HCT116 (cell line): ENCODE results near the gene SERAC1.

Experiments
- CEBPB ChIP-seq: IDR thresholded peaks from 2 replicates; pipeline ENCODE4 v1.6.1; 2012; ENCODE audit warnings: low read depth
- EZH2 ChIP-seq: fragments of 200-600 bp; sonication (generic); IDR thresholded peaks from 2 replicates; pipeline ENCODE4 v1.6.1; 2017; ENCODE audit warnings: antibody characterized with exemption, mixed run types
- EZH2phosphoT487 ChIP-seq: fragments of 200-600 bp; IDR thresholded peaks from 2 replicates; pipeline ENCODE4 v1.6.1; 2018; ENCODE audit warnings: antibody characterized with exemption, borderline replicate concordance
- MAX ChIP-seq: IDR thresholded peaks from 2 replicates; pipeline ENCODE4 v1.6.1; 2012
- POLR2A ChIP-seq: IDR thresholded peaks from 2 replicates; pipeline ENCODE4 v1.7.0; 2011; ENCODE audit warnings: borderline replicate concordance; ENCODE audit not compliant: insufficient read depth, insufficient read length; ENCODE audit errors: extremely low read depth
- RAD21 ChIP-seq: IDR thresholded peaks from 2 replicates; pipeline ENCODE4 v1.6.1; 2012; ENCODE audit warnings: low read depth, mild to moderate bottlenecking
- SRF ChIP-seq: IDR thresholded peaks from 2 replicates; pipeline ENCODE4 v1.6.1; 2012; ENCODE audit warnings: low read depth
- TCF7L2 ChIP-seq: IDR thresholded peaks from 2 replicates; pipeline ENCODE4 v1.7.0; 2011; ENCODE audit warnings: borderline replicate concordance, inconsistent platforms; ENCODE audit not compliant: insufficient read depth, insufficient read length; ENCODE audit errors: extremely low read depth
- YY1 ChIP-seq: IDR thresholded peaks from 2 replicates; pipeline ENCODE4 v1.6.1; 2011; ENCODE audit warnings: low read length, low read depth, moderate library complexity, mild to moderate bottlenecking; ENCODE audit not compliant: insufficient replicate concordance; ENCODE audit errors: extremely low read depth
- TF ChIP-seq, protein P1 (sequence below), 3 experiments: fragments of 200-600 bp in 1 of 3; sonication (generic) in 1 of 3; IDR thresholded peaks in 2 of 3; conservative IDR thresholded peaks in 1 of 3; 2 replicates each; pipeline ENCODE4 v1.5.1; 2012 to 2017; ENCODE audit warnings: low read depth in 2 of 3, low read length in 2 of 3, antibody characterized with exemption in 1 of 3, borderline replicate concordance in 1 of 3, control low read depth in 1 of 3, mild to moderate bottlenecking in 1 of 3, mixed read lengths in 1 of 3, mixed run types in 1 of 3, moderate library complexity in 1 of 3; ENCODE audit not compliant: insufficient read depth in 1 of 3
- TF ChIP-seq, protein P2 (sequence below): IDR thresholded peaks from 2 replicates; pipeline ENCODE4 v1.6.1; 2012; ENCODE audit warnings: low read depth
- TF ChIP-seq, protein P3 (sequence below): IDR thresholded peaks from 2 replicates; pipeline ENCODE4 v1.6.1; 2012

- TF ChIP-seq, protein P1, sequence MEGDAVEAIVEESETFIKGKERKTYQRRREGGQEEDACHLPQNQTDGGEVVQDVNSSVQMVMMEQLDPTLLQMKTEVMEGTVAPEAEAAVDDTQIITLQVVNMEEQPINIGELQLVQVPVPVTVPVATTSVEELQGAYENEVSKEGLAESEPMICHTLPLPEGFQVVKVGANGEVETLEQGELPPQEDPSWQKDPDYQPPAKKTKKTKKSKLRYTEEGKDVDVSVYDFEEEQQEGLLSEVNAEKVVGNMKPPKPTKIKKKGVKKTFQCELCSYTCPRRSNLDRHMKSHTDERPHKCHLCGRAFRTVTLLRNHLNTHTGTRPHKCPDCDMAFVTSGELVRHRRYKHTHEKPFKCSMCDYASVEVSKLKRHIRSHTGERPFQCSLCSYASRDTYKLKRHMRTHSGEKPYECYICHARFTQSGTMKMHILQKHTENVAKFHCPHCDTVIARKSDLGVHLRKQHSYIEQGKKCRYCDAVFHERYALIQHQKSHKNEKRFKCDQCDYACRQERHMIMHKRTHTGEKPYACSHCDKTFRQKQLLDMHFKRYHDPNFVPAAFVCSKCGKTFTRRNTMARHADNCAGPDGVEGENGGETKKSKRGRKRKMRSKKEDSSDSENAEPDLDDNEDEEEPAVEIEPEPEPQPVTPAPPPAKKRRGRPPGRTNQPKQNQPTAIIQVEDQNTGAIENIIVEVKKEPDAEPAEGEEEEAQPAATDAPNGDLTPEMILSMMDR (IDR thresholded peaks at IDR 0.05 in 2 of 3, conservative IDR thresholded peaks at IDR 0.05 in 1 of 3; ENCODE audit: borderline replicate concordance in 1 of 3, insufficient read depth in 1 of 3, low read depth in 2 of 3, low read length in 2 of 3), result no peak
- no peak for TF ChIP-seq MAX
- no peak for TF ChIP-seq TCF7L2
- no peak for TF ChIP-seq RAD21
- no peak for TF ChIP-seq EZH2
- TF ChIP-seq, protein P2, sequence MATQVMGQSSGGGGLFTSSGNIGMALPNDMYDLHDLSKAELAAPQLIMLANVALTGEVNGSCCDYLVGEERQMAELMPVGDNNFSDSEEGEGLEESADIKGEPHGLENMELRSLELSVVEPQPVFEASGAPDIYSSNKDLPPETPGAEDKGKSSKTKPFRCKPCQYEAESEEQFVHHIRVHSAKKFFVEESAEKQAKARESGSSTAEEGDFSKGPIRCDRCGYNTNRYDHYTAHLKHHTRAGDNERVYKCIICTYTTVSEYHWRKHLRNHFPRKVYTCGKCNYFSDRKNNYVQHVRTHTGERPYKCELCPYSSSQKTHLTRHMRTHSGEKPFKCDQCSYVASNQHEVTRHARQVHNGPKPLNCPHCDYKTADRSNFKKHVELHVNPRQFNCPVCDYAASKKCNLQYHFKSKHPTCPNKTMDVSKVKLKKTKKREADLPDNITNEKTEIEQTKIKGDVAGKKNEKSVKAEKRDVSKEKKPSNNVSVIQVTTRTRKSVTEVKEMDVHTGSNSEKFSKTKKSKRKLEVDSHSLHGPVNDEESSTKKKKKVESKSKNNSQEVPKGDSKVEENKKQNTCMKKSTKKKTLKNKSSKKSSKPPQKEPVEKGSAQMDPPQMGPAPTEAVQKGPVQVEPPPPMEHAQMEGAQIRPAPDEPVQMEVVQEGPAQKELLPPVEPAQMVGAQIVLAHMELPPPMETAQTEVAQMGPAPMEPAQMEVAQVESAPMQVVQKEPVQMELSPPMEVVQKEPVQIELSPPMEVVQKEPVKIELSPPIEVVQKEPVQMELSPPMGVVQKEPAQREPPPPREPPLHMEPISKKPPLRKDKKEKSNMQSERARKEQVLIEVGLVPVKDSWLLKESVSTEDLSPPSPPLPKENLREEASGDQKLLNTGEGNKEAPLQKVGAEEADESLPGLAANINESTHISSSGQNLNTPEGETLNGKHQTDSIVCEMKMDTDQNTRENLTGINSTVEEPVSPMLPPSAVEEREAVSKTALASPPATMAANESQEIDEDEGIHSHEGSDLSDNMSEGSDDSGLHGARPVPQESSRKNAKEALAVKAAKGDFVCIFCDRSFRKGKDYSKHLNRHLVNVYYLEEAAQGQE, result no peak
- TF ChIP-seq, protein P3, sequence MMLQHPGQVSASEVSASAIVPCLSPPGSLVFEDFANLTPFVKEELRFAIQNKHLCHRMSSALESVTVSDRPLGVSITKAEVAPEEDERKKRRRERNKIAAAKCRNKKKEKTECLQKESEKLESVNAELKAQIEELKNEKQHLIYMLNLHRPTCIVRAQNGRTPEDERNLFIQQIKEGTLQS, result no peak
- TF ChIP-seq YY1, result no peak
- no peak for TF ChIP-seq POLR2A
- TF ChIP-seq CEBPB, result no peak
- TF ChIP-seq SRF, result no peak
- no peak for TF ChIP-seq EZH2phosphoT487
These were observed 101.8 kb downstream of the SERAC1 start for GRCh38 chr6:158066136-158066781.
